ENCODE measurements around the gene ITGA1.
"Not testable (repeated sequence)": the region's sequence is repeated elsewhere in the genome, so short reads cannot be mapped to it uniquely, and the experiment has no call there.

ITGA1 gene

DNA sequence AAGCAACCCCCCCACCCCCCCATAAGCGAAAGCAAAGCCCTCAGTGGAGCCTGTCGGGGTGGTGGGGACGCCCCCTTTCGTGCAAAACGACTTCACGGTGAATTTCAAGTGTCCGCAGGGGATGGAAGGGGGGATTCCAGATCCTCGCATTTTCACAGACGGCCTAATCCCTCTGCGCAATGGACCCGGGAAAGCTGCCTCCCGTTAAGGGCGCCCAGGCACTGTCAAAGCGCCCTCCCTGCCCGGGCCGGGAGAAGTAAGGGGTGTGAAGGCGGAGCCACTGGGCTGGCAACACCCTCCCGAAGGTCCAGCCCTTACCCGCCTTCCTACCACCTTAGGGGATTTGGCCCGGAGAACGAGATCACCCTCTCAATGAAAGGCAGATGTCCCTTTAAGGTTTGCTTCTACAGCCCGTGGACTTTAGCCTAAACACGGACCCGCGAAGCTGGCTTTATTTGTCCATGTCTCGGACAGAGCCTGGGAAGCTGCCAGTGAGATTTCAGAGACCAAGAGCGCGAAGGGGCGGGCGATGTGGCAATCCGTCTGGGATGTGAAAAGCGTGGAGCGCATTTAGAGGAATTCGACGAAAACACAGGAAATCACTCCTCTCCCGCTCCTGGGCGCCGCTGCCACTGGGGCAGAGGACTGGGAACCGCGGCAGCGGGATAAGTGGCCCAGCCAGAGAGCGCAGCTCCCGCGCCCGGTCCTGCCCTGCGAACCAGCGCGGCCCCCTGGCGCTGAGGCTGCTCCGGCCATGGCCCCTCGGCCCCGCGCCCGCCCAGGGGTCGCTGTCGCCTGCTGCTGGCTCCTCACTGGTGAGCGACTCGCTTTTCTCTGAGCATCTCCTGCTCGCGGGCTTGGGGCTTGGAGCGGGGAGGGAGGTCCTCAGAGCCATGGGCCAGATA, at the start of gene ITGA1, which contains the start of gene PELO:
ITGA1 (plus strand) TSS at position 317 of the 905 bp plus-strand sequence; CDS start at position 755, 438 bp downstream.
PELO (plus strand) TSS at position 317 of the 905 bp plus-strand sequence. CDS start 12,479 bp downstream, outside the sequence.
- DNase-seq, result peak; percentile 56

- no peak for DNase-seq
These were observed 49.6 kb upstream of the ITGA1 start for GRCh38 chr5:52738095-52738506.

GRCh38 chr5:52740007-52740406, 47.7 kb upstream of the ITGA1 start:
- no peak for DNase-seq

DNA sequence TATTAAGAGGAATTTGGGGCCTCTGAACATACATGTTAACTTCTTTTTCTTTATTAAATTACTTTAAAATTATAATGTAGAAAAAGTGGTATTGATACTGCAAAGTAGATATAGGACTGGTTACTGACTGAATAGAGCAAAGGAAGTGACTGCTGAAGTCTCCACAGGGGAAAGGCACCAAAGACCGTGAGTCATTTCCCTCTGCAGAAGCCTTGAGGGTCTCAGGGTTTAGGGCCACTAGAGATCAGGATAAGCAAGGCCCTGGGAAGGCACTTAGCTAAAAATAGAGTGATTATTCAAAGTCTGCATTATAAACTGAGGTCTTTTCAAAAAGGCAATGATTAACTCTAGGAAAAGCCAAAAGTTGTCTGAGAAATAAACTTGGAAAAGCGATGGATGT, 44.7 kb upstream of the ITGA1 start:
- peak; percentile 13 for DNase-seq

GRCh38 chr5:52743529-52743928, 44.2 kb upstream of the ITGA1 start:
- DNase-seq, result no peak

GRCh38 chr5:52743970-52744369, 43.7 kb upstream of the ITGA1 start:
- peak; percentile 61 for DNase-seq

DNA sequence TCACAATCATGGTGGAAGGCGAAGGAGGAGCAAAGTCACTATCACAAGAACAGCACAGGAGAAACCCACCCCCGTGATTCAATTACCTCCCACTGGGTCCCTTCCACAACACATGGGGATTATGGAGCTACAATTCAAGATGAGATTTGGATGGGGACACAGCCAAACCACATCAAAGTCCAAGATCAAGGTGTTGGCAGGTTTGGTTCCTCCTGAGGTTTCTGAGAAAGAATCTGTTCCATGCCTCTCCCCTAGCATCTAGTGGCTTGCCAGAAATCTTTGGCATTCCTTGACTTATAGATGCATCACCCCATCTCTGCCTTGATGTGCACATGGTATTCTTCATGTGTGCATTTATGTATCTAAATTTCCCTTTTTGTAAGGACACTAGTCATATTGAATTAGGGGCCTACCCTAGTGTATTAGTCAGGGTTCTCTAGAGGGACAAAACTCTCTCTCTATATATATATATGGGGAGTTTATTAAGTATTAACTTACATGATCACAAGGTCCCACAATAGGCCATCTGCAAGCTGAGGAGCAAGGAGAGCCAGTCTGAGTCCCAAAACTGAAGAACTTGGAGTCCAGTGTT, 42.8 kb upstream of the ITGA1 start:
- DNase-seq, result not testable (repeated sequence)

DNA sequence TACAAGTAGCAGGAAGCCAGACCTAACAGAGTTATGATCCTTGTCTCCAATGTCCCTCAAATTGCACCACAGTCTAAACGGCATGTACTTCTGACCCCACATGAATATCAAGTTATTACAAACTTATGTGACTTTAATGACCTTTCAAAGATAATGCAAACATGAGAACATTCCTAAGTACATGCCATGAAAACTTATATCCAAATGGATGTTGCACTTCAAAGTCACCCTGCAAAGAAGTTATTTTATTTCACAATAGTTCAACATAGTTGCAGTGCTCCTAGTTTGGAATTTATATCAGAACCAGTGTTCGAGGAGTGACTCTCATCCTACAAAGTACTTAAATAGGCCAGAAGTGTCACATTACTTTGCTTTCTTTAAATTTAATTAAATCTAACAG, 41.2 kb upstream of the ITGA1 start:
- DNase-seq, result no peak

DNA sequence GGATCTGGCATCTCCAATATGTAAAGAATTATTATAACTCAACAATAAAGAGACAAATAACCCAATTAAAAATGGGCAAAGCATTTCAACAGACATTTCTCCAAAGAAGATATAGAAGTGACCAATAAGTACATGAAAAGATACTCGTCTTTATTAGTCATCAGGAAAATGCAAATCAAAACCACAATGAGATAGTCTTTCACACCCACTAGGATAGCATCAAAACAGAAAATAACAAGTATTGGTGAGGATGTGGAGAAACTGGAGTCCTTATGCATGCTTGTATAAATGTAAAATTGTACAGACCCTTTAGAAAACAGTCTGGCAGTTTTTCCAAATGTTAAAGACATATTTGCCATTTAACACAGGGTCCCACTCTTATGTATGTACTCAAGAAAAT, 39.1 kb upstream of the ITGA1 start:
- no peak for DNase-seq

DNA sequence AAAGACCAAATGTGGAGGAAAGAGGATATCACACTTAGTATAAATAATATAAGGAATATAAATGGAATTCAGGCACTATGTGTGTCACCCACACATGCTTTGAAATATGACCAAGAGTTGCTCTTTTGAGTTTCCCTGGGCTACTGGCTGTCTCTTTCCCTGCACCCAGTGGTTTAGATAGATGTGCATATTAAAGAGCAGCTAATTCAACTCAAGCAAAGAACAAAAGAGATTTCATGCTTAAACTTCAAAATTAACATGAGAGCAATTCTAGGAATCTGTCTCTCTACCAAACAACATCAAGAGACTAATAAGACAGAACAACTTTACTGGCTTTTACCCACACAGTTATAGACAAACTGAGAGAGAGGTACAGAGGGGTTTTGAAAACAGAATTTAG, 38.0 kb upstream of the ITGA1 start:
- no peak for DNase-seq

DNA sequence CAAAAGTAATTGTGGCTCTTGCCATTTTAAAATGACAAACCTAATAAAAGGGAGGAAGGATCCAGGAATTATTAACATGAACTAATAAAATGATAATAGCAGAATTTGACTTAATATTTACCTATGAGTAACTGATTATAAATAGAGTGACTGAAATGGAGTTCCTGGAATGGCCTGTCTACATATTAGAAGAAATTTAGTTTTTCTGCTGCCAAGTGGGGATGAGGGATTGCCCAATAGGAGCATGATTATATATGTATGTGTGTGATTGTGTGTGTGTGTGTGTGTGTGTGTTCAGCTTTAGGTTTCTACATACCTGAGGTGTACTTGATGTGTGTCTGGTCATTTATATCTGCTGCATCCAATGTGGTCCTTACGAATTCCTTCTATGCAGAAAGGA, 36.6 kb upstream of the ITGA1 start:
- no peak for DNase-seq

DNA sequence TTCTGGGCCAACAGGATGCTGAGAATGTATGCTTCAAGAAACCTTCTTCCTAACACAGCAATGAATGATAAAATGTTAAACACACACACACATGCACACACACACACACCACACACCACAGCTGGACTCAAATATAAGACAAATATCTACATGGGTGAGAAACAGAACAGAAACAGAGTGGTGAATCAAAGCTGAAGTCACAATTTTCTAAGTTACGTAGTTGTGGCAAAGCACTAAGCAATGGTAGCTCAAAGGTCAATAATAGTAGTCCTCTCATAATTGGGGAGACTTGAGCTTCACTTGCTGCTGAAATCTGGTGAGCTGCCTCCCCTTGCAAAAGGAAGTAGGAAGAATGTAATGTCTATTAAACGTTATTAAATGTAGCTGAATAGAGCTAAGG, 33.7 kb upstream of the ITGA1 start:
- no peak for DNase-seq

- DNase-seq, result no peak
These were observed 30.2 kb upstream of the ITGA1 start for GRCh38 chr5:52757527-52757926.

- no peak for DNase-seq
These were observed 29.7 kb upstream of the ITGA1 start for GRCh38 chr5:52758014-52758413.

DNA sequence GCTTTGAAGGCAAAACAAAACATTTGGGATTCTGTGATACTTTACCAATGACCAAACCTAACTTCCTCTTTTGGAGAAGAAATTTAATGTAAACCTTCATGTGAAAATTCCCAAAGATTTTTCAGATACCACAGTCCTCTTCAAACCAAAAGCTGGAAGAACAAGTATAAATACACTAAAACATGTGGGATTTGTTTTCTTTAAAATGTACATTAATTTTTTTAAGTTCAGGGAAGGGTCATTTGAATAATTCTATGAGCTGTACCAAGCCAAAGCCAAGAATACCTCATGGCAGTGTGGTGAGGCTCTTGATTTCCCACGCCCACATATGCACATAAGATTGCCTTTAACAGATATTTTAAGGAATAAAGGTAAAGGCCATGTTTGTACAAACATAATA, 28.4 kb upstream of the ITGA1 start:
- no peak for DNase-seq

GRCh38 chr5:52760695-52761366, 26.9 kb upstream of the ITGA1 start:
- no peak for DNase-seq

GRCh38 chr5:52767217-52767743, 20.4 kb upstream of the ITGA1 start:
- no peak for DNase-seq

DNA sequence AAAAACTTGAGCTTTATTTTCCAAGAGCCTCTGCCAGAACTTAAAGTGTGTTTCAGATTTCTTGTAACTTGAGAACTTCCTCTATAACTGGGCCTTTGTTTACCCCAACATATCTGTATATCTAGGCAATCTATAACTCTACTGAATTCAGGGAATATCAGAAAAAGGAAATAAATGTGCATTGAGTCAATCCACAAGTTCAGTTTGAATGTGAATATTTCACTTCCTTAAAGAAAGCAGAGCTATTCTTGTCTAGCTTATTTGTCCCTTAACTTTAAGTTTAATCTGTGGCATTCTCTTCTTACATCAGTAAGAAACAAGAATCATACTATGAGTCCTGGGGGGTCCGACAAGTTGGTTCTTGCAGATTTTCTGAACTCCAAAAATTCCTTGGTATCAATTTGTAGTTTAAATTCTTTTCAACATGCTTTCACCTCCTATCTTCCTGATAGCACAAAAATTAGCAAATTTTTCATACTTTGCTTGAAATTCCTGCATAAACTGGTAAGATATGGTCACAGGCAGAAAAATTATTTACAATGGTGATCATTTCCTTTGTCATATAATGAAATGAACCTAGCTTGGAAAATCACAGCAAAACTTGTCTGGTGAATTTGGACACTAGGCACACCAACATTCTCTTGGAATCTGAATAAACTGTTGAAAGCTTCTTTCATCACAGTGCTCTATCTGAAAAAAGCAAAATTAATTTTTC, 19.8 kb upstream of the ITGA1 start:
- no peak for DNase-seq

DNA sequence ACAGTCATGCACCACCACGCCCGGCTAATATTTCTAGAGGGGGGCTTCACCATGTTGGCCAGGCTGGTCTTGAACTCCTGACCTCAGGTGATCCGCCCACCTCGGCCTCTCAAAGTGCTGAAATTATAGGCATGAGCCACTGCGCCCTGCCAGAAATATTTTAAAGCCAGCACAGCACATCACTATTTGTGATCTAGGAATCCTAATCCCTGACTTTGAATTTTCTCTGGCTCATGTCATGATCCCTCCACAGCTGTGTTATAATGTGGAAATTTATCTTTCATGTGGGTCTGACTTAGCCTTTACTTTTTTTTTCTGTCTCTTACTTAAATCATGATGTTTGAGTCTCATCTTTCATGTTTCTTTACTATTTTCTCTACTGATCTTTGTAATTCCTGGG, 18.7 kb upstream of the ITGA1 start:
- no peak for DNase-seq

DNA sequence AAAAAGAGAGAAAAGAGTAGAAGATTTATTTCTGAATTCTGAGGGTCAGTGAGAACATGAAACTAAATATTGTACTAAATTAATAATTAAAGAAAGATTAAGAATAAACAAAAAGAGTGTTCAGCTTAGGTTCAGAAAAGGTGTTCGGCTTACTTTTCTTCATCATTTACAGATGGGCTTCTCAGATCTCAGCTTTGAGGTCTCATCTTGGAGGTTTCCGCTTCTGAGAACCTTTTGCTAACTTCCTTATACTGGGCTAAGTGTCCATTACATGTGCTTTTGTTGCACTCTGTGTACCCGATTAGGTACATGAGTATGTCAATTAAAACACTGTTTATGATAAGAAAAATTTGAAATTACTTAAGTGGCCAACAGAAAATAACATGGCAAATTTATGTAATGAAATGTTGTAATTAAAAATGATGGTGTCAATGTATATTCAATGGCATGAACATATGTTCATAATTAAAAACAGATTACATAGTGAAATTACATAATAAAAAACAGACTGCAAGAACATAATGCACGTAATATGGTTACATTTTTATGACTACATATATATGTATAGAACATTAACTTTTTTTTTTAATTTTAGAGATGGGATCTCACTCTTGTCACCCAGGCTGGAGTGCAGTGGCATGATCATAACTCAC, 17.3 kb upstream of the ITGA1 start:
- DNase-seq, result no peak

DNA sequence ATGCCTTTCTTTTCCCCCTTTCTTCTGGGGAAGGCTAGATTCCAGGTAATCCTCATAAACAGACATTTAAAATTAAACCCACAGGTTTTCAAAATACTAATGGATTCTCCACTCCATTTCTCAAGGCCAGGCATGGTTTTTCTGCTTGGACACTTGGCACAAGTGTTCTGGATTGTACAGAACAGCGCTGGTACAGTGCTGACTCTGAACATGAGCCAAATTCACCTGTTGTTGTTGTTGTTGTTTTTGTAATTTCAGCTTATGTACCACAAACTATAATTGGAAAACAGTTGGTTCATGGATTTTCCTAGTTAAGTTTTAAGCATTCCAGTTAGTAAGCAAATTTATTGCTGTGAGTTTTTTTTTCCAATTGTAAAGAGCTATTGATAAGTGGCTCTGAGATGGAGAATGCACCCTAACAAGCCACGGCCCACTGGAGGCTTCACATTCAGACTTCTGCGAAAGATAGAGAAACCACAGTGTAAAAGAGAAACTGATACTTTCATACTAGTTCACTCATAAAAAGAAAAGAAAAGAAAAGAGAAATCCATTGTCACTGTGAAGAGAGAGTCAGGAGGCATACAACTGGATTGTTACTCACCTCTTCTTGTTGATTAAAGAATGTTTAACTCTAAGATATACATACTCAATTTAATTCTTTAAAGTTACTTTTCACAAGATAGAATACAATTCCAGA, 16.2 kb upstream of the ITGA1 start:
- DNase-seq, result peak; percentile 31

DNA sequence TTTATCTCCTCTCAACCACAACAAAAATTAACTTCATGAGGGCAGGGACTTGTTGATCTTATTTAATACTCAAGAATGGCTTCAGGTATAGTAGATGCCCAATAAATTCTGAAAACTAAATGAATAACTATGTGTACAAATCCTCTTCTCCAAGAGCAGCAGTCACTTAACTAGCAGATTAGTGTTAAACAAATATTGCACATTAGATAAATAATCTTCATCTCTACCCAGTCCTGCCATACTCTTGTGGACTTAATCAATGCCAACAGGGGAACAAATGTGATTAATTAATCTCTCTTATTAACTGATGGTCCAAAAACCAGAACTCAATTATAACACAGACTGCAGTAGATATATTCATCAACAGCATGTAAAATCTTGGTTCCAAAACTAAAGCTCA, 15.0 kb upstream of the ITGA1 start:
- no peak for DNase-seq

Data from CD4-positive, alpha-beta T cell treated with Interleukin-12 subunit alpha and Interleukin-12 subunit beta, for 1 hour (primary cell).